ENCODE results near the gene TRIM14.
"Not testable (repeated sequence)": the region's sequence is repeated elsewhere in the genome, so short reads cannot be mapped to it uniquely, and the experiment has no call there.

The TRIM14 gene

GRCh38 chr9:98043915-98044314 is 75.1 kb downstream of the TRIM14 start:
- no peak for DNase-seq

- DNase-seq: no peak
These were observed 78.8 kb downstream of the TRIM14 start for GRCh38 chr9:98040212-98040611.

- no peak for DNase-seq
These were observed 79.4 kb downstream of the TRIM14 start for GRCh38 chr9:98039607-98040017.

GRCh38 chr9:98038958-98039357 is 80.1 kb downstream of the TRIM14 start:
- DNase-seq: no peak

GRCh38 chr9:98037357-98037756 is 81.7 kb downstream of the TRIM14 start:
- DNase-seq: no peak

GRCh38 chr9:98034593-98035546 is 84.2 kb downstream of the TRIM14 start:
- no peak for DNase-seq

- no peak for DNase-seq
These were observed 87.1 kb downstream of the TRIM14 start for GRCh38 chr9:98031935-98032334.

- DNase-seq: no peak
These were observed 87.9 kb downstream of the TRIM14 start for GRCh38 chr9:98031169-98031568.

GRCh38 chr9:98024702-98025101 is 94.3 kb downstream of the TRIM14 start:
- DNase-seq: no peak

- no peak for DNase-seq
These were observed 96.6 kb downstream of the TRIM14 start for GRCh38 chr9:98022447-98022846.

- DNase-seq: no peak
These were observed 97.5 kb downstream of the TRIM14 start for GRCh38 chr9:98021306-98022040.

- no peak for DNase-seq
These were observed 98.4 kb downstream of the TRIM14 start for GRCh38 chr9:98020476-98021145.

GRCh38 chr9:98019869-98020268 is 99.2 kb downstream of the TRIM14 start:
- DNase-seq: not testable (repeated sequence)
